ENCODE measurements around the gene C3orf62. TPM values are rescaled to one million over a fixed set of nuclear protein-coding genes. Genes with fewer than 3 reads are reported as not detected.

Gene C3orf62
- total RNA-seq, 3 donors from 2014 or later (not counting 1 experiment from before 2014, with no cell fraction given) = 8.8 to 12.7 (median 10.8) TPM

- Histone ChIP-seq H3K4me1 (ENCODE audit: control insufficient read depth, insufficient read depth, low read length) (no peaks in the 10 kb centered on the region), H3K27ac (ENCODE audit: low read length) (no peak overlapping the region), H3K36me3 (ENCODE audit: control insufficient read depth, insufficient read depth, low read length) (no peaks in the 10 kb centered on the region), H3K27me3 (ENCODE audit: control insufficient read depth, insufficient read depth, low read length) (no peaks in the 10 kb centered on the region), H3K9me3 (ENCODE audit: control insufficient read depth, insufficient read depth, low read length) (no peaks in the 10 kb centered on the region), H3K4me3 (ENCODE audit: low read length) (no peak overlapping the region)
- ATAC-seq = no peak
- intact Hi-C loops (cut with micrococcal nuclease) = no loop called here
- no peaks in the 10 kb centered on the region for H3K36me3 Mint-ChIP-seq
- H3K9me3 Mint-ChIP-seq = no peaks in the 10 kb centered on the region
- DNase-seq = no peak
- 88% methylated on average over 6 of the region's 6 CpGs for WGBS (ENCODE audit: insufficient coverage)
- H3K4me1 Mint-ChIP-seq = no peaks in the 10 kb centered on the region
- TF ChIP-seq CTCF (IDR thresholded peaks at IDR 0.05) = no peak
- H3K27ac Mint-ChIP-seq = no peak overlapping the region
- no peak overlapping the region for H3K4me3 Mint-ChIP-seq
- H3K27me3 Mint-ChIP-seq (ENCODE audit: low read depth in 2 of 2) = peaks cover 0 to 3% of the 10 kb centered on the region in 2 donors
Measured at GRCh38 chr3:49255718-49256511, 21.1 kb downstream of the C3orf62 start.

- no peak overlapping the region for H3K4me3 ChIP-seq (ENCODE audit: low read length)
- no peaks in the 10 kb centered on the region for H3K9me3 ChIP-seq (ENCODE audit: control insufficient read depth, insufficient read depth, low read length)
- DNase-seq (no peak), ATAC-seq (no peak)
- Mint-ChIP-seq H3K36me3 (no peaks in the 10 kb centered on the region), H3K4me3 (no peak overlapping the region), H3K4me1 (no peaks in the 10 kb centered on the region), H3K27ac (no peak overlapping the region), H3K27me3 (ENCODE audit: low read depth in 2 of 2) (peaks cover 0 to 3% of the 10 kb centered on the region in 2 donors), H3K9me3 (no peaks in the 10 kb centered on the region)
- no peaks in the 10 kb centered on the region for H3K27me3 ChIP-seq (ENCODE audit: control insufficient read depth, insufficient read depth, low read length)
- intact Hi-C loops (cut with micrococcal nuclease) = no loop called here
- no peak for TF ChIP-seq CTCF (IDR thresholded peaks at IDR 0.05)
- no peak overlapping the region for H3K27ac ChIP-seq (ENCODE audit: low read length)
- H3K36me3 ChIP-seq (ENCODE audit: control insufficient read depth, insufficient read depth, low read length) = no peaks in the 10 kb centered on the region
- H3K4me1 ChIP-seq (ENCODE audit: control insufficient read depth, insufficient read depth, low read length) = no peaks in the 10 kb centered on the region
- WGBS (ENCODE audit: insufficient coverage) = 0% methylated on average over 1 of the region's 1 CpG
Measured at GRCh38 chr3:49255112-49255511, 21.9 kb downstream of the C3orf62 start.

- H3K27me3 ChIP-seq (ENCODE audit: control insufficient read depth, insufficient read depth, low read length) = no peaks in the 10 kb centered on the region
- Mint-ChIP-seq H3K4me3 (no peak overlapping the region), H3K36me3 (no peaks in the 10 kb centered on the region), H3K27ac (no peak overlapping the region), H3K27me3 (ENCODE audit: low read depth in 2 of 2) (peaks cover 0 to 3% of the 10 kb centered on the region in 2 donors), H3K9me3 (no peaks in the 10 kb centered on the region), H3K4me1 (no peaks in the 10 kb centered on the region)
- TF ChIP-seq CTCF (IDR thresholded peaks at IDR 0.05) = no peak
- H3K27ac ChIP-seq (ENCODE audit: low read length) = no peak overlapping the region
- DNase-seq (no peak), ATAC-seq (no peak)
- no peaks in the 10 kb centered on the region for H3K36me3 ChIP-seq (ENCODE audit: control insufficient read depth, insufficient read depth, low read length)
- H3K9me3 ChIP-seq (ENCODE audit: control insufficient read depth, insufficient read depth, low read length) = no peaks in the 10 kb centered on the region
- no peak overlapping the region for H3K4me3 ChIP-seq (ENCODE audit: low read length)
- H3K4me1 ChIP-seq (ENCODE audit: control insufficient read depth, insufficient read depth, low read length) = no peaks in the 10 kb centered on the region
- intact Hi-C loops (cut with micrococcal nuclease) = no loop called here
- 86% methylated on average over 1 of the region's 3 CpGs for WGBS (ENCODE audit: insufficient coverage)
Measured at GRCh38 chr3:49253512-49253911, 23.5 kb downstream of the C3orf62 start.

- H3K9me3 Mint-ChIP-seq = no peaks in the 10 kb centered on the region
- Histone ChIP-seq H3K27ac (ENCODE audit: low read length) (peak overlapping the region; percentile 25), H3K36me3 (ENCODE audit: control insufficient read depth, insufficient read depth, low read length) (no peaks in the 10 kb centered on the region), H3K27me3 (ENCODE audit: control insufficient read depth, insufficient read depth, low read length) (no peaks in the 10 kb centered on the region), H3K9me3 (ENCODE audit: control insufficient read depth, insufficient read depth, low read length) (no peaks in the 10 kb centered on the region), H3K4me1 (ENCODE audit: control insufficient read depth, insufficient read depth, low read length) (no peaks in the 10 kb centered on the region), H3K4me3 (ENCODE audit: low read length) (no peak overlapping the region)
- ATAC-seq = peak; percentile 21 to 67 (median 35)
- intact Hi-C loops (cut with micrococcal nuclease) = no loop called here
- TF ChIP-seq CTCF (IDR thresholded peaks at IDR 0.05) = no peak
- H3K36me3 Mint-ChIP-seq = no peaks in the 10 kb centered on the region
- no peaks in the 10 kb centered on the region for H3K27me3 Mint-ChIP-seq (ENCODE audit: low read depth in 2 of 2)
- H3K27ac Mint-ChIP-seq = no peak overlapping the region
- H3K4me3 Mint-ChIP-seq = no peak overlapping the region
- H3K4me1 Mint-ChIP-seq = no peaks in the 10 kb centered on the region
- no peak for DNase-seq
Measured at GRCh38 chr3:49248840-49249227, 28.2 kb downstream of the C3orf62 start.
